GM12892 (cell line): ENCODE results near the gene IFNGR1.

Source experiments
- POLR2A ChIP-seq: IDR thresholded peaks from 2 replicates; pipeline ENCODE4 v1.6.1; 2011; ENCODE audit warnings: low read depth, low read length, control low read depth
- TAF1 ChIP-seq: IDR thresholded peaks from 2 replicates; pipeline ENCODE4 v1.6.1; 2011; ENCODE audit warnings: low read depth, mild to moderate bottlenecking, control low read depth, low read length, borderline replicate concordance

DNA sequence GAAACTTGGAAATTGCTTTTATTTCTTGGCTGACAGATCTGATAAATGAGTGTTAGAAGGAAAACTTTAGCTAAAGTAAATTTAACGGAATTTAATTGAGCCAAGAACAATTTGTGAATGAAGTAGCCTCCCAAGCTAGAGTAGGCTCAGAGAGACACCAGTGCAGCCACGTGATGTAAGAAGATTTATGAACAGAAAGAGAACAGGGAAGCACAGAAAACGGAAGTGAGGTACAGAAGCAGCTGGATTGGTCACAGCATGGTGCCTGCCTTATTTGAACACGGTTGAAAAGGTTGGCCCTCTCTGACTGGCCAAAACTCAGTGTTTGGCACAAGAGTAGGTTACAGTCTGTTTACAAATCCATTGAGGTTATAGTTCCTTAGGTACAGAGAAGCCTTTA lies 29.5 kb upstream of the IFNGR1 start:
- TF ChIP-seq POLR2A (no peak), TAF1 (no peak)
